HG02642 (cell line): ENCODE measurements around the gene MARS1.

Source experiments
- ATAC-seq: cut with Tn5 transposase; IDR thresholded peaks from one replicate; pipeline ENCODE4 v1.9.1; 2021; ENCODE audit warnings: mild to moderate bottlenecking; ENCODE audit not compliant: unreplicated experiment, poor library complexity

Gene MARS1

DNA sequence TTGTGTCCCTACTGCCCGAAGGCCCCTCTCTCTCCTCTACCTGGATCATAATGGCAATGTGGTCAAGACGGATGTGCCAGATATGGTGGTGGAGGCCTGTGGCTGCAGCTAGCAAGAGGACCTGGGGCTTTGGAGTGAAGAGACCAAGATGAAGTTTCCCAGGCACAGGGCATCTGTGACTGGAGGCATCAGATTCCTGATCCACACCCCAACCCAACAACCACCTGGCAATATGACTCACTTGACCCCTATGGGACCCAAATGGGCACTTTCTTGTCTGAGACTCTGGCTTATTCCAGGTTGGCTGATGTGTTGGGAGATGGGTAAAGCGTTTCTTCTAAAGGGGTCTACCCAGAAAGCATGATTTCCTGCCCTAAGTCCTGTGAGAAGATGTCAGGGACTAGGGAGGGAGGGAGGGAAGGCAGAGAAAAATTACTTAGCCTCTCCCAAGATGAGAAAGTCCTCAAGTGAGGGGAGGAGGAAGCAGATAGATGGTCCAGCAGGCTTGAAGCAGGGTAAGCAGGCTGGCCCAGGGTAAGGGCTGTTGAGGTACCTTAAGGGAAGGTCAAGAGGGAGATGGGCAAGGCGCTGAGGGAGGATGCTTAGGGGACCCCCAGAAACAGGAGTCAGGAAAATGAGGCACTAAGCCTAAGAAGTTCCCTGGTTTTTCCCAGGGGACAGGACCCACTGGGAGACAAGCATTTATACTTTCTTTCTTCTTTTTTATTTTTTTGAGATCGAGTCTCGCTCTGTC, 31.0 kb upstream of the MARS1 start:
- ATAC-seq: no peak

- ATAC-seq: no peak
Observed at GRCh38 chr12:57458665-57459054, 29.2 kb upstream of the MARS1 start.

- peak; percentile 64 for ATAC-seq
Observed at GRCh38 chr12:57459055-57459749, 28.7 kb upstream of the MARS1 start.

DNA sequence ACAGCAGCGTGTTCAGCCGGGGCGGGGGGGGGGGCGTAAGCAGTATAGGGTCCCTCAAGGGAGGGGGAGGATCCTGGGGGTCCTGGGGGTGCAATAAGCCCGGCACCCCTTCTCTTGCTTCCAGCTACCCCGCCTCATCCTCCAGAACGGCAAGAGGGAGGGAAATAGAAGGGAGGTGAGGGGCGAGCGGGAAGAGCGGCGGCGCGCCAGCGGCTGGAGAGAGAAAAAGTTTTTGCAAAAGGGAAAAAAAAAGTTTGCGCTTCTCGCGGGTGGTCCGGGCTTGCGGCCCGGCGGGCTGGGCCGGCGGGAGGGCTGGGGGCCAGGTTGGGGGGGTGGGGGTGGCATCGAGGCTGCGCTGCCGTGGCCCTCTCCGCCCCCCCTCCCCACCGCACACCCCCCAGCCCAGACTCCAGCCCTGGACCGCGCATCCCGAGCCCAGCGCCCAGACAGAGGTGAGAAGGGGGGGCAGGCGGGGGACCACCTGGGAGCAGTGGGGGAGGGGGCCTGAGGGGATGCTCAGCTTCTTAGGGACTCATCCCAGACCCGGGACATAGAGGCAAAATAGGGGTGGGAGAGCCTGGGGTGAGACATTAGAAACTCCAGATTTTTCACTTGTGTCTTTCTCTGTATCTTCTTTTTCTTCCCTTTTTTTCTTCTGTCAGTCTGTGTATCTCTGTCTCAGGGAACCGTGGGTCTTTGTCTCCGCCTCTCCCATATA, 28.0 kb upstream of the MARS1 start, which contains the start of gene GLI1:
TSS of gene GLI1 (plus strand) at position 36 of the 718 bp plus-strand sequence. CDS start 3,907 bp downstream, outside the sequence.
- ATAC-seq: no peak

GRCh38 chr12:57460468-57460784, 27.4 kb upstream of the MARS1 start:
- no peak for ATAC-seq

GRCh38 chr12:57460841-57461275, 27.0 kb upstream of the MARS1 start:
- ATAC-seq: no peak

DNA sequence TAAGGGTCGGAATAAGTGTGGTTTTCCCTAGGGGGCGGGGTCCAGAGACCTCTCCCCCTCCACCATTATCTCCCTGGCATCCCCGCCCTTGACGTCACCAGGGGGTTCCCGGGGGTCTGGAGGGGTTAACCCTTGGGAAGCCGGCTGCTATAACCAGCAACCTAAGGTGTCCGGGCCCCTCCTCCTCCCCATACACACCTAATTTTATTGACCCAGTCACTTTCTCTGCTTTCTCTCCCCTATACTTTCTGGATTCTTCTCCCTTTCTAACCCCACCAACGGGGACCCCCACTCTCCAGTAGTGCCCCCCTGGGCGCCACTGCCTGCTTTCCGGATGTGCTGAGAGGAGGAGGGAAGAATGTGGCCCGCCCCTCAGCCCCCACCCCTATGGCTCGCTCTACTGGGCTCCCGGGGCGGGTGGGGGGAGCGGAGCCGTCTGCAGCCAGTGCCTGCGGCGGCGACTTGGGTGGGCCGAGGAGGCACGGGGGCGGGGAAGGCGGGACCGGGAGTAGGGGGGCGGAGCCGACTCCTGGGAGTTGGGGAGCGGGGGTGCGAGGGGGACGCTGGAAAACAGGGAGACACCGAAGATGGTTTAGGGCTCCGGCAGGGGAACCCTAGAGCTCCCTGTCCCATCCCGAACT, 26.5 kb upstream of the MARS1 start:
- no peak for ATAC-seq

DNA sequence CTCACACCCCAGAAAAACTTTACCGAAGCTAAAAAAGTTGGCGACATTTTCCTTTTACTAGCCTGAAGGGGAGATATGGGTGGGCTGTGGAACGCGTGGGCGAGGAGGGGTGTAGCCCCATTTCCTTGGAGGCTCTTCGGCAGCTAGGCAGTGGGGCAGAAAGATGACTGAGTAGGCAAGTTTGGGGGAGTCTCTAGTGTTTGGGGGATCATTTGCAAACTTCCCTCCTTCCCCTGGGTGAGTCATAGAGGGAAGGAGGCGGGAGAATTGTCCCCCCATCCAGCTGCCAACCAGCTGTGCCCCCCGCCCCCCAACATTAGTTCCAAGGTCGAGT, 26.0 kb upstream of the MARS1 start:
- no peak for ATAC-seq

- ATAC-seq: peak; percentile 65
Observed at GRCh38 chr12:57462251-57462911, 25.5 kb upstream of the MARS1 start.

GRCh38 chr12:57462912-57463253, 25.0 kb upstream of the MARS1 start:
- no peak for ATAC-seq

- no peak for ATAC-seq
Observed at GRCh38 chr12:57464569-57464968, 23.3 kb upstream of the MARS1 start.

- no peak for ATAC-seq
Observed at GRCh38 chr12:57465030-57465746, 22.7 kb upstream of the MARS1 start.

DNA sequence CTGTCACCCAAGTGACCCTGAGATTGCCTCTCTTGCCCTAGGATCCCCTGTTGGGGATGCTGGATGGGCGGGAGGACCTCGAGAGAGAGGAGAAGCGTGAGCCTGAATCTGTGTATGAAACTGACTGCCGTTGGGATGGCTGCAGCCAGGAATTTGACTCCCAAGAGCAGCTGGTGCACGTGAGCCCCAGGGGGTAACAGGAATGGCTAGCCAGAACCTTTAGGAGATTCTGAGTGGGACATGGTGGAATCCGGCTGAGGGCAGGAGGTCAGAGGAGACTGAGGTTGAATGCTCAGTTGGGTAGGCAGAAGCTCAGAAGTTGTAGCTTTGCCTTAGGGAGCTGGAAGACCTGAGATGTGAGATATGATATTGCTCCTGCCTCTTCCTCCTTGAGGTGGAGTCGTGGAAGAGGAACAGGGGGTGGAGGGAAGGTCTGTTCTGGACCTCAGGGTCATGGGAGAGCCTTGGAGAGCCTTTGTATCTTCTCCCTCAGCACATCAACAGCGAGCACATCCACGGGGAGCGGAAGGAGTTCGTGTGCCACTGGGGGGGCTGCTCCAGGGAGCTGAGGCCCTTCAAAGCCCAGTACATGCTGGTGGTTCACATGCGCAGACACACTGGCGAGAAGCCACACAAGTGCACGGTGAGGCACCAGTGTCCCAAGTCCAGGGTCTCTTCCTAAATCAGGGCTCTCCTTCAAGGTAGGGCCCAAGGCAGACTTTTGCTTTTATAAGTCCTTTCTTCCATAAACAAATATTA, 21.9 kb upstream of the MARS1 start:
- ATAC-seq: no peak

- no peak for ATAC-seq
Observed at GRCh38 chr12:57467212-57467874, 20.5 kb upstream of the MARS1 start.

DNA sequence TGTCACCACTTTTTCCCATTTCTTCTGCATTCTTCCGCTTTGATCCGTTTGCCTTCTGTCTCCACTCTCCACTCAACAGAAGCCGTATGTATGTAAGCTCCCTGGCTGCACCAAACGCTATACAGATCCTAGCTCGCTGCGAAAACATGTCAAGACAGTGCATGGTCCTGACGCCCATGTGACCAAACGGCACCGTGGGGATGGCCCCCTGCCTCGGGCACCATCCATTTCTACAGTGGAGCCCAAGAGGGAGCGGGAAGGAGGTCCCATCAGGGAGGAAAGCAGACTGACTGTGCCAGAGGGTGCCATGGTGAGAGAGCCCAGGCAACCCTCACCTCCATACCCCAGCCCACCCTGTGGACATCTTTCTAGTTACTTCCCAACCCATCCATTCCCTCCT, 20.0 kb upstream of the MARS1 start:
- no peak for ATAC-seq

DNA sequence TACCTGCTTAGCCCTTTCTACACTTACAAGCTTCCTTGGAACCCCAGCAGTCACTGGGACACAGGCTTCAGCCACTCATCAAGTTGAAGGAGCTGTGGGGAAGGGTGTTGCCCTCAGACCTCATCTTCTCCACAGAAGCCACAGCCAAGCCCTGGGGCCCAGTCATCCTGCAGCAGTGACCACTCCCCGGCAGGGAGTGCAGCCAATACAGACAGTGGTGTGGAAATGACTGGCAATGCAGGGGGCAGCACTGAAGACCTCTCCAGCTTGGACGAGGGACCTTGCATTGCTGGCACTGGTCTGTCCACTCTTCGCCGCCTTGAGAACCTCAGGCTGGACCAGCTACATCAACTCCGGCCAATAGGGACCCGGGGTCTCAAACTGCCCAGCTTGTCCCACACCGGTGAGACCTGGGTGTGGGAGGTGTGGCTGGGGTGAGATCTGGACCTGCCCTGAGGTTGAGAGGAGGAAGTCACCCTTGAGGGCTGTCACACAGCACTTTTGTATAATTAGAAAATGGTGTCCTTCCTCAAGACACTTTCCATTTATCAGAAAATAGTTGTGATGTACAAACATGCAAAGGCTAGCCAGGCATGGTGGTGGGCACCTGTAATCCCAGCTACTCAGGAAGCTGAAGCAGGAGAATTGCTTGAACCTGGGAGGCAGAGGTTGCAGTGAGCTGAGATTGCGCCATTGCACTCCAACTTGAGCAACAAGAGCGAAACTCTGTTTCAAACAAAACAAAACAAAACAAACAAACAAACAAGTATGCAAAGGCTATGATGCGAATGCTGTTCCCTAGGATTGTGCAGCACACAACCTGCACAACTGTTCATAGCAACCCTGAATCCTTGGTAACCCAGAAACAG, 18.3 kb upstream of the MARS1 start:
- no peak for ATAC-seq

DNA sequence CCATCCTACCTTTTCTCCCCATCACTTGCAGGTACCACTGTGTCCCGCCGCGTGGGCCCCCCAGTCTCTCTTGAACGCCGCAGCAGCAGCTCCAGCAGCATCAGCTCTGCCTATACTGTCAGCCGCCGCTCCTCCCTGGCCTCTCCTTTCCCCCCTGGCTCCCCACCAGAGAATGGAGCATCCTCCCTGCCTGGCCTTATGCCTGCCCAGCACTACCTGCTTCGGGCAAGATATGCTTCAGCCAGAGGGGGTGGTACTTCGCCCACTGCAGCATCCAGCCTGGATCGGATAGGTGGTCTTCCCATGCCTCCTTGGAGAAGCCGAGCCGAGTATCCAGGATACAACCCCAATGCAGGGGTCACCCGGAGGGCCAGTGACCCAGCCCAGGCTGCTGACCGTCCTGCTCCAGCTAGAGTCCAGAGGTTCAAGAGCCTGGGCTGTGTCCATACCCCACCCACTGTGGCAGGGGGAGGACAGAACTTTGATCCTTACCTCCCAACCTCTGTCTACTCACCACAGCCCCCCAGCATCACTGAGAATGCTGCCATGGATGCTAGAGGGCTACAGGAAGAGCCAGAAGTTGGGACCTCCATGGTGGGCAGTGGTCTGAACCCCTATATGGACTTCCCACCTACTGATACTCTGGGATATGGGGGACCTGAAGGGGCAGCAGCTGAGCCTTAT, 17.4 kb upstream of the MARS1 start:
- no peak for ATAC-seq
